Ectodermal cell (in vitro differentiated cells): ENCODE measurements around the gene TMEM208.

Source experiments
- H3K27ac ChIP-seq: 2 replicates; pipeline ENCODE4 v1.7.0; 2013; ENCODE audit warnings: mild to moderate bottlenecking, low read depth, low read length; ENCODE audit not compliant: insufficient read depth, poor library complexity, severe bottlenecking
- H3K27me3 ChIP-seq: 2 replicates; pipeline ENCODE4 v1.7.0; 2013; ENCODE audit warnings: mild to moderate bottlenecking, low read length; ENCODE audit not compliant: insufficient read depth, control insufficient read depth, poor library complexity, severe bottlenecking
- H3K36me3 ChIP-seq: one replicate; pipeline ENCODE4 v1.7.0; 2013; ENCODE audit warnings: low read length; ENCODE audit not compliant: control insufficient read depth, insufficient read depth
- H3K4me1 ChIP-seq: one replicate; pipeline ENCODE4 v1.7.0; 2013; ENCODE audit warnings: low read length; ENCODE audit not compliant: control insufficient read depth, insufficient read depth
- H3K4me3 ChIP-seq: 2 replicates; pipeline ENCODE4 v1.7.0; 2013; ENCODE audit warnings: low read depth, low read length, control low read depth; ENCODE audit not compliant: insufficient read depth
- H3K9me3 ChIP-seq: 2 replicates; pipeline ENCODE4 v1.7.0; 2013; ENCODE audit warnings: mild to moderate bottlenecking, low read length, moderate library complexity; ENCODE audit not compliant: control insufficient read depth
- WGBS, 2 experiments: methylation state at CpG; one replicate each; pipeline ENCODE4 v1.1.7; 2013; ENCODE audit warnings: missing lambda C conversion rate in 2 of 2; 5-methylcytosine and 5-hydroxymethylcytosine counted together

Gene TMEM208

DNA sequence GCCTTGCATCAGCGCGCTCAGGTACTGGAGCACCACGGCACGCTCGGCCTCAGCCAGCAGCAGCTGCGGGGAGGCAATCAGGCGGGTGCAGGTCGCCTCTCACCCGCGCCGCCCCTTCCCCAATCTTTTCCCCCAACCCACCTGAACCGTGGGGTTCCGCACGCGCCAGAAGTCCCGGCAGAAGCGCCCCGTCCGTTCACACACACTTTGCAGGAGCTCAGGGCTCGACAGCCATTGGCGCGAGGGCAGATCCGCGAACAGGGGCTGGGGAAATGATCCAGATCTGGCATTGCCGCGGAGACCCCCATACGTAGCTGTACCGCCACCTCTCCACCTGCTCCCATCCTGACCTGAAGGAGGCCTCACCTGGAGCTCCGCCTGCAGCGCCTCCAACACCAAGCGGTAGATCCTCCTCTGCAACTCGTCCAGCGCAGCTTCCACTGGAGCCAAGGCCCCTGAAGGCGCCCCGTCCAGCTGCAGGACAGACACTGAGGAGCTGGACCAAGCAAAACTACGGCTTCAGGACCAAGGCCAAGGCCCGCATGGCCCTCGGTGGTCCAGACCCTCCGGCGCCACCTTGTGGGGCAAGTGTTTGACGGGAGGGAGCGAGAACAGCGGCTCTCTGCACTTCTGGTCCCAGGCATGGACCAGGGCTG is 41.8 kb upstream of the TMEM208 start:
- Histone ChIP-seq H3K9me3 (no peaks in the 10 kb centered on the region), H3K36me3 (no peaks in the 10 kb centered on the region), H3K4me3 (peak overlapping the region; percentile 83), H3K27me3 (peaks cover 28% of the 10 kb centered on the region), H3K4me1 (peaks cover 15% of the 10 kb centered on the region), H3K27ac (no peak overlapping the region)
- WGBS, 2 experiments, result 21 to 24% methylated on average over 43 of the region's 43 CpGs

- Histone ChIP-seq H3K36me3 (no peaks in the 10 kb centered on the region), H3K9me3 (no peaks in the 10 kb centered on the region), H3K27ac (no peak overlapping the region), H3K4me1 (peaks cover 15% of the 10 kb centered on the region), H3K27me3 (peaks cover 28% of the 10 kb centered on the region), H3K4me3 (no peak overlapping the region)
- 16 to 18% methylated on average over 12 of the region's 12 CpGs for WGBS, 2 experiments
Observed at GRCh38 chr16:67185651-67186134, 41.2 kb upstream of the TMEM208 start.

- Histone ChIP-seq H3K4me1 (peaks cover 15% of the 10 kb centered on the region), H3K27me3 (peaks cover 28% of the 10 kb centered on the region), H3K36me3 (no peaks in the 10 kb centered on the region), H3K27ac (no peak overlapping the region), H3K9me3 (no peaks in the 10 kb centered on the region), H3K4me3 (no peak overlapping the region)
- 57 to 61% methylated on average over 5 of the region's 5 CpGs for WGBS, 2 experiments
Observed at GRCh38 chr16:67186550-67186950, 40.4 kb upstream of the TMEM208 start.

GRCh38 chr16:67187175-67187890 is 39.6 kb upstream of the TMEM208 start:
- Histone ChIP-seq H3K27me3 (peaks cover 28% of the 10 kb centered on the region), H3K36me3 (no peaks in the 10 kb centered on the region), H3K4me1 (peaks cover 15% of the 10 kb centered on the region), H3K4me3 (no peak overlapping the region), H3K27ac (no peak overlapping the region), H3K9me3 (no peaks in the 10 kb centered on the region)
- 91% methylated on average over 26 of the region's 26 CpGs for WGBS, 2 experiments

GRCh38 chr16:67188323-67188722 is 38.6 kb upstream of the TMEM208 start:
- Histone ChIP-seq H3K4me1 (peaks cover 21% of the 10 kb centered on the region), H3K4me3 (no peak overlapping the region), H3K36me3 (no peaks in the 10 kb centered on the region), H3K27ac (no peak overlapping the region), H3K27me3 (peaks cover 28% of the 10 kb centered on the region), H3K9me3 (no peaks in the 10 kb centered on the region)
- WGBS, 2 experiments, result 81 to 86% methylated on average over 4 of the region's 4 CpGs

DNA sequence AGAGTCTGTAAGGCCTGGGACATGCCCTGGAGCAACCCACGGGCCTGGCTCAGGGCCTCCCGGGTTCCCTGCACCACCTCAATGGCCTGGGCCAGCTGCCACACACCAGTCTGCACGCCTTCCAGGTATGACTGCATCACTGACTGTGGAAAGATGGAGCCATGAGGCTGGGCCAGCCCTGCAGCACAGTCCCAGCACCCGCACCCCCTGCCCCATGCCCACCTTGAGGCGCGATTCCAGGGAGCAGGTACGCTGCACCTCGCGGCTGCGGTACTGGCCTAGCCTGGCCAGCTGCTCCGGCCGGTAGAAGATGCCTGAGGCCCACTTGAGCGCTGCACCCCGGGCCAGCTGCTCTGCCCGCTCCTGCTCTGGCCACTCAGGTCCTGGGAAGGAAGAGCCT is 38.1 kb upstream of the TMEM208 start:
- no peak overlapping the region for H3K4me3 ChIP-seq
- no peak overlapping the region for H3K27ac ChIP-seq
- H3K27me3 ChIP-seq, result peaks cover 28% of the 10 kb centered on the region
- peaks cover 23% of the 10 kb centered on the region for H3K4me1 ChIP-seq
- WGBS, 2 experiments, result 93 to 95% methylated on average over 15 of the region's 15 CpGs
- H3K9me3 ChIP-seq, result no peaks in the 10 kb centered on the region
- no peaks in the 10 kb centered on the region for H3K36me3 ChIP-seq

DNA sequence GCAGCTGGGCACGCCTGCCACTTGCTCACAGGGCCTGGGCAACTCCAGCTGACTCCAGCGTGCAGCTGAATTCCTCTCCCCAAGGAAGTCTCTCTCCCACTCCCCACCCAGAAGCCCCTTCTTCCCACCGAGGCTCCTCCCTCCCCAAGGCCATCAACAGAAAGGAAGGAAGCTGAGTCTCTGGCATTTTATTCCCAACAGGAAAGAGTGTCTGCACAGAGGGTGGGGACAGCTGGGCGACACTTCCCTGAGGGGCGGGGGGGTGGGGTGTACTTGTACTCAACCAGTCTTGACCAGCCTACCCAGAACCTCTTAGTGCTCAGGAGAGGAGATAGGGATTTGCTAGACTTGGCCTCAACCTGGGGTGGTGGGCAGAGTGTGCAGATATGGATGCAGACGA is 36.9 kb upstream of the TMEM208 start, which contains the start of gene EXOC3L1:
EXOC3L1 (minus strand) TSS at position 96 of the 400 bp plus-strand sequence. CDS start 460 bp downstream, outside the sequence.
- peaks cover 19% of the 10 kb centered on the region for H3K4me1 ChIP-seq
- H3K4me3 ChIP-seq, result no peak within 1 kb of the TSS
- peaks cover 11% of the 10 kb centered on the region for H3K36me3 ChIP-seq
- no peak within 1 kb of the TSS for H3K27ac ChIP-seq
- H3K9me3 ChIP-seq, result no peaks in the 10 kb centered on the region
- 63 to 71% methylated on average over 6 of the region's 6 CpGs for WGBS, 2 experiments
- peaks cover 16% of the 10 kb centered on the region for H3K27me3 ChIP-seq

- WGBS, 2 experiments, result 88 to 91% methylated on average over 13 of the region's 13 CpGs
- Histone ChIP-seq H3K36me3 (peaks cover 18% of the 10 kb centered on the region), H3K4me3 (no peak overlapping the region), H3K9me3 (no peaks in the 10 kb centered on the region), H3K27me3 (peaks cover 9% of the 10 kb centered on the region), H3K4me1 (peaks cover 18% of the 10 kb centered on the region), H3K27ac (no peak overlapping the region)
Observed at GRCh38 chr16:67190448-67191399, 36.2 kb upstream of the TMEM208 start.

- H3K36me3 ChIP-seq, result peaks cover 26% of the 10 kb centered on the region
- H3K4me1 ChIP-seq, result peaks cover 15% of the 10 kb centered on the region
- peak overlapping the region; percentile 100 for H3K4me3 ChIP-seq
- H3K27ac ChIP-seq, result no peak overlapping the region
- peaks cover 2% of the 10 kb centered on the region for H3K27me3 ChIP-seq
- no peaks in the 10 kb centered on the region for H3K9me3 ChIP-seq
- WGBS, 2 experiments, result 41 to 44% methylated on average over 9 of the region's 9 CpGs
Observed at GRCh38 chr16:67191411-67191994, 35.4 kb upstream of the TMEM208 start.
